Adrenal gland (tissue), 12 donors: ENCODE measurements around the gene PHTF1. TPM values are rescaled to one million over a fixed set of nuclear protein-coding genes. Genes with fewer than 3 reads are reported as not detected.
A peak's percentile ranks its signal among the peaks of the same experiment; 100 is the strongest.

ENCODE experiments used
- DNase-seq, 7 donors: peaks; one replicate each; pipeline ENCODE4 v3.0.0-alpha.2; 2019 to 2020
- H3K27ac ChIP-seq, 5 donors: fragments of 200-600 bp; sonication (generic) in 4 of 5; 1 replicate in 3 of 5; 2 replicates in 2 of 5; pipeline versions ENCODE4 v1.5.1 to v1.8.0; 2016 to 2020; ENCODE audit warnings: mild to moderate bottlenecking in 1 of 5
- H3K27me3 ChIP-seq: fragments of 200-600 bp; 2 replicates; pipeline ENCODE4 v1.8.0; 2021
- H3K36me3 ChIP-seq, 2 donors: fragments of 200-600 bp; replicated peaks in 1 of 2; 1 replicate in 1 of 2; 2 replicates in 1 of 2; pipeline versions ENCODE4 v1.5.1 to v1.8.0; 2018 to 2022
- H3K4me1 ChIP-seq, 2 donors: fragments of 200-600 bp; replicated peaks in 1 of 2; 1 replicate in 1 of 2; 2 replicates in 1 of 2; pipeline versions ENCODE4 v1.5.1 to v1.8.0; 2018 to 2021
- H3K4me3 ChIP-seq, 4 donors: fragments of 200-600 bp; sonication (generic) in 3 of 4; one replicate each; pipeline ENCODE4 v1.5.1; 2016 to 2018
- H3K9me3 ChIP-seq, 3 donors: fragments of 200-600 bp; sonication (generic) in 1 of 3; replicated peaks in 1 of 3; 1 replicate in 2 of 3; 2 replicates in 1 of 3; pipeline versions ENCODE4 v1.5.1 to v1.8.0; 2016 to 2021
- POLR2A ChIP-seq, 2 donors: fragments of 450-650 bp; IDR thresholded peaks; one replicate each; pipeline ENCODE4 v1.6.1; 2017; ENCODE audit warnings: antibody characterized with exemption in 2 of 2, mild to moderate bottlenecking in 2 of 2, moderate library complexity in 1 of 2
- WGBS, 4 donors: extraction: QIAGEN DNeasy Blood & Tissue Kit in 2 of 4; methylation state at CpG; one replicate each; pipeline versions ENCODE4 v1.1.5 to v1.1.7; 2013 to 2017; 5-methylcytosine and 5-hydroxymethylcytosine counted together
- intact Hi-C, 2 donors: fragments of 100-400 bp; cut with DNase I; formaldehyde crosslinking; loops; one replicate each; pipeline versions ENCODE4 v1.14.1 to v1.15.0; 2022 to 2023
- polyA plus RNA-seq, 3 donors: library from polyadenylated mRNA; stranded (reverse); fragments of 200-250 nt in 2 of 3; fragments of 350-450 nt in 1 of 3; fragmentation: Illumina TruSeq in 1 of 3; extraction: RNeasy Lipid Tissue Mini Kit (QIAGEN cat#74804) in 1 of 3; gene quantifications; one replicate each; pipeline ENCODE4 v1.2.3, GENCODE V29; 2013 to 2014
- total RNA-seq, 9 donors: library from RNA; depleted of rRNA in 4 of 9; stranded (reverse); fragments of >200 nt in 4 of 9; fragments of 120-200 nt in 1 of 9; fragmentation: NEBNext Ultra II Directional in 1 of 9; extraction: Animal tissue kit (Norgen Biotek cat#: 25700) in 1 of 9; gene quantifications; one replicate each; pipeline versions ENCODE4 v1.1.0 to v1.2.4, GENCODE V29; 2013 to 2023
- TF ChIP-seq, protein P1 (sequence below), 6 experiments: fragments of 450-650 bp in 4 of 6; fragments of 200-600 bp in 2 of 6; sonication (generic) in 1 of 6; IDR thresholded peaks; 1 replicate in 5 of 6; 2 replicates in 1 of 6; pipeline versions ENCODE4 v1.5.1 to v1.8.0; 2016 to 2021; ENCODE audit warnings: antibody characterized with exemption in 6 of 6, mild to moderate bottlenecking in 2 of 6, moderate library complexity in 1 of 6
- donor health status: healthy with polysubstance abuse.
- donor health status: Bipolar disorder and iron deficiency.
- donor health status: DM: yes; HTN: yes; CAD: no.
- donor health status: DM: no; HTN: no; CAD: no.
- donor health status: DM: no; HTN: no; CAD: no.
- donor health status: DM: yes; HTN: yes; CAD: no.

The PHTF1 gene
- total and polyA plus RNA-seq, 12 donors = 9.7 to 37.9 (median 20.2) TPM

DNA sequence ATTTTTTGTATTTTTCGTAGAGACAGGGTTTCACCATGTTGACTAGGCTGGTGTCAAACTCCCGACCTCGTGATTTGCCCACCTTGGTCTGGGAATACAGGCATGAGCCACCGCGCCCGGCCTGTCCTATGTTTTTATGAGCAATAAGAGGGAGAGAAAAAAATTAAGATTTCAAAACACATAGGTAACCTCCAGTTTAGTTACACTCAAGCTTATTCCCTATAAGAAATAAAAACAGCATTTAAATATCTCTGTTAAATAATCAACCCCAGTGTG, 45.9 kb upstream of the PHTF1 start:
- Histone ChIP-seq H3K27ac (peak overlapping the region; percentile 37 to 76 (median 61)), H3K36me3 (no peaks in the 10 kb centered on the region), H3K9me3 (no peaks in the 10 kb centered on the region), H3K4me1 (peaks cover 32 to 54% of the 10 kb centered on the region in 2 donors), H3K4me3 (no peak overlapping the region), H3K27me3 (no peaks in the 10 kb centered on the region)
- TF ChIP-seq POLR2A (IDR thresholded peaks at IDR 0.05) = no peak
- TF ChIP-seq, protein P1, sequence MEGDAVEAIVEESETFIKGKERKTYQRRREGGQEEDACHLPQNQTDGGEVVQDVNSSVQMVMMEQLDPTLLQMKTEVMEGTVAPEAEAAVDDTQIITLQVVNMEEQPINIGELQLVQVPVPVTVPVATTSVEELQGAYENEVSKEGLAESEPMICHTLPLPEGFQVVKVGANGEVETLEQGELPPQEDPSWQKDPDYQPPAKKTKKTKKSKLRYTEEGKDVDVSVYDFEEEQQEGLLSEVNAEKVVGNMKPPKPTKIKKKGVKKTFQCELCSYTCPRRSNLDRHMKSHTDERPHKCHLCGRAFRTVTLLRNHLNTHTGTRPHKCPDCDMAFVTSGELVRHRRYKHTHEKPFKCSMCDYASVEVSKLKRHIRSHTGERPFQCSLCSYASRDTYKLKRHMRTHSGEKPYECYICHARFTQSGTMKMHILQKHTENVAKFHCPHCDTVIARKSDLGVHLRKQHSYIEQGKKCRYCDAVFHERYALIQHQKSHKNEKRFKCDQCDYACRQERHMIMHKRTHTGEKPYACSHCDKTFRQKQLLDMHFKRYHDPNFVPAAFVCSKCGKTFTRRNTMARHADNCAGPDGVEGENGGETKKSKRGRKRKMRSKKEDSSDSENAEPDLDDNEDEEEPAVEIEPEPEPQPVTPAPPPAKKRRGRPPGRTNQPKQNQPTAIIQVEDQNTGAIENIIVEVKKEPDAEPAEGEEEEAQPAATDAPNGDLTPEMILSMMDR (IDR thresholded peaks at IDR 0.05) = no peak
- intact Hi-C loops = loop anchor here in 1 of 2 donors (10.0 kb wide), 1 partner anchor 50 kb away; the partner anchor contains the start of gene PHTF1
- WGBS, 4 donors = 89 to 95% (median 92%) methylated on average over 6 of the region's 6 CpGs
- peak in 1 of 7 donors; percentile 27 for DNase-seq

DNA sequence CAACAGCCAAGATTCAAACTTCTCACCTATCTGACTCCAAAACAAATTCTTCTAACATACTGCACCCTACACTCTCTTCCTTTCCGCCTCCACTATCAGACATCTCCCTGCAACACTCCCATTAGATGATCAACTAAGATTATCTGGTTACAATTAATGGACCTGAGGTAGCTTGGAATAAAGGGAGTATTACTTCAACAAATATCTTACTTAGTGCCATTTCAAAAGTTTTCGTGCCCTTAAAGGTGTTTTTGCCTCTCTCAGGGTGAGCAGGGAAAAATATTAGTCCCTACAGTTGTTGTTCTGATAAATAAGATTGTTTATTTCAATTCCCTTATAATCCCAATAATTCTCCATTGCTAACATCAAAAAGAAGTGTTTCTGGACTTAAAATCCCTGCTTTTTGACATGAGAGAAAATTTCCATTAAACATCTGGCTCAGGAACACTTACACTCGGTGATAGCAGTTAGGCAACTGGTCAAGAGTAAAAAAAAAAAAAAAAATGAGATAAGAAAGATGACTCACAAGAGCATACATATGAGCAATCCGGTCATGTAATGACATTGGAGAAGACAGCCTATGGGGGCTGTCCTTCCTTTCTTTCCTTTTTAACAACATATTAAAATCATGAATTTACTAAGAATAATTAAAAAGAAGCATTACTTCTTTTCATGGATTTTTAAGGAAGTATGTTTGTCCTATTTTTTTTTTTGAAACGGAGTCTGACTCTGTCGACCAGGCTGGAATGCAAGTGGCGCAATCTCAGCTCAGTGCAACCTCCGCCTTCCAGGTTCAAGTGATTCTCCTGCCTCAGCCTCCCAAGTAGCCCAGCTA, 45.4 kb upstream of the PHTF1 start:
- peak in 2 of 7 donors; percentile 24 to 33 for DNase-seq
- Histone ChIP-seq H3K4me3 (peak overlapping the region in 1 of 4 donors; percentile 10), H3K27me3 (no peaks in the 10 kb centered on the region), H3K9me3 (no peaks in the 10 kb centered on the region), H3K4me1 (peaks cover 29 to 54% of the 10 kb centered on the region in 2 donors), H3K36me3 (no peaks in the 10 kb centered on the region), H3K27ac (peak overlapping the region; percentile 48 to 76 (median 71))
- WGBS, 4 donors = 48 to 55% (median 52%) methylated on average over 8 of the region's 8 CpGs
- TF ChIP-seq POLR2A (IDR thresholded peaks at IDR 0.05) = peak in 1 of 2 donors; percentile 11
- TF ChIP-seq, protein P1 (IDR thresholded peaks at IDR 0.05) = no peak
- intact Hi-C loops = loop anchor here in 1 of 2 donors (10.0 kb wide), 1 partner anchor 50 kb away; the partner anchor contains the start of gene PHTF1

DNA sequence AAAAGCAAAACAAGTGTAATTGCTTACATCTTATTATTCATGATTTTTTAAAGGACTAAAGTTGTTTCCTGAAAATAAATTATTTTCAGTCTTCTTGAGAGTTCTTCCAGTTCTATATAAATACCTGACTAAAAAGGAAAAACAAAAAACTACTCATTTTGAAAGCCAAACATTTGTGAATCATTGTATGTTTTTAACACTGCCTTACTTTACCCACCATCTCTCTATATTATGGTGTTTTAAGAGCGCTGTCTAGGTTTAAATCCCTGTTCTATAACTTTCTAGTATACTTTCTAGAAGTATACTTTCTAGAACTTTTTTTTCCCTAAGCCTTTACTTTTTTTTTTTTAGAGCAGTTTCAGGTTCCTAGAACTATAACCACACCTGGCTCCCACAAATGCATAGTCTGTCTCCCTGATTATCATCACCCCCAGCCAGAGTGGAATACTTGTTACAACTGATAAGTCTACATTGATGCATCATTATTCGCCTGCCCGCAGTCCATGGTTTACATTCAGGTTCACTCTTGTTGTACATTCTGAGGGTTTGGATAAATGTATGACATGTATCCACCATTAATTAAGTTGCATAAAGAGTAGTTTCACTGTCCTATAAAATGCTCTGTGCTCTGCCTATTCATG, 43.2 kb upstream of the PHTF1 start:
- peaks cover 20 to 42% of the 10 kb centered on the region in 2 donors for H3K4me1 ChIP-seq
- no peak overlapping the region for H3K27ac ChIP-seq
- WGBS, 4 donors = 97 to 98% (median 98%) methylated on average over 3 of the region's 3 CpGs
- no peak overlapping the region for H3K4me3 ChIP-seq
- TF ChIP-seq POLR2A (IDR thresholded peaks at IDR 0.05) = no peak
- TF ChIP-seq, protein P1 (IDR thresholded peaks at IDR 0.05) = no peak
- no peak for DNase-seq
- intact Hi-C loops = loop anchor here in 1 of 2 donors (10.0 kb wide), 1 partner anchor 48 kb away; the partner anchor contains the start of gene PHTF1
- H3K36me3 ChIP-seq = peaks cover 0 to 4% of the 10 kb centered on the region in 2 donors
- H3K27me3 ChIP-seq = no peaks in the 10 kb centered on the region
- H3K9me3 ChIP-seq = no peaks in the 10 kb centered on the region

DNA sequence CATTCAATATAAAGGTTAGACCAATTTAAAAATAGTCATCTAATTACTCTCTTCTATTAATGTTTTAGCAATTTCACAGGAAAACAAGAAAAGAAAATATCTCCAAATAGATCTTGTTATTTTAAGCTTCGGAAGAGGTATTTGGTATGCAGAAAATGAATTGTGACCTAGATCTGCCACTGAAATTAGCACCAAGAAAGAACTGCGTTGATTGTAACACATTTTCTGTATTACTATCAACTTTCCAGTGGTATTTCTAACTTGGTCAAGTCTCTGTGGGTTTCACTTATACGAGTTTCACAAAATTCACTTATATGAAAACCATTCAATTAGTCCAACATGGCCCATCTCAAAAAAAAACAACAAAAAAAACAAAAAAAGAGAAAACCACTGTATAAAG, 41.2 kb upstream of the PHTF1 start:
- TF ChIP-seq, protein P1 (IDR thresholded peaks at IDR 0.05) = no peak
- TF ChIP-seq POLR2A (IDR thresholded peaks at IDR 0.05) = no peak
- H3K4me3 ChIP-seq = no peak overlapping the region
- 45 to 59% (median 55%) methylated on average over 3 of the region's 3 CpGs for WGBS, 4 donors
- H3K9me3 ChIP-seq = no peaks in the 10 kb centered on the region
- no peaks in the 10 kb centered on the region for H3K27me3 ChIP-seq
- peaks cover 0 to 16% of the 10 kb centered on the region in 2 donors for H3K36me3 ChIP-seq
- H3K4me1 ChIP-seq = peaks cover 20 to 41% of the 10 kb centered on the region in 2 donors
- no peak overlapping the region for H3K27ac ChIP-seq
- no peak for DNase-seq
- intact Hi-C loops = loop anchor here in 1 of 2 donors (10.0 kb wide), 1 partner anchor 46 kb away; the partner anchor contains the start of gene PHTF1
